GM18868 (cell line): ENCODE results near the gene HABP4.

Experiments
- ATAC-seq: cut with Tn5 transposase; IDR thresholded peaks from one replicate; pipeline ENCODE4 v1.9.1; 2021; ENCODE audit warnings: mild to moderate bottlenecking, moderate library complexity; ENCODE audit not compliant: unreplicated experiment

The HABP4 gene

DNA sequence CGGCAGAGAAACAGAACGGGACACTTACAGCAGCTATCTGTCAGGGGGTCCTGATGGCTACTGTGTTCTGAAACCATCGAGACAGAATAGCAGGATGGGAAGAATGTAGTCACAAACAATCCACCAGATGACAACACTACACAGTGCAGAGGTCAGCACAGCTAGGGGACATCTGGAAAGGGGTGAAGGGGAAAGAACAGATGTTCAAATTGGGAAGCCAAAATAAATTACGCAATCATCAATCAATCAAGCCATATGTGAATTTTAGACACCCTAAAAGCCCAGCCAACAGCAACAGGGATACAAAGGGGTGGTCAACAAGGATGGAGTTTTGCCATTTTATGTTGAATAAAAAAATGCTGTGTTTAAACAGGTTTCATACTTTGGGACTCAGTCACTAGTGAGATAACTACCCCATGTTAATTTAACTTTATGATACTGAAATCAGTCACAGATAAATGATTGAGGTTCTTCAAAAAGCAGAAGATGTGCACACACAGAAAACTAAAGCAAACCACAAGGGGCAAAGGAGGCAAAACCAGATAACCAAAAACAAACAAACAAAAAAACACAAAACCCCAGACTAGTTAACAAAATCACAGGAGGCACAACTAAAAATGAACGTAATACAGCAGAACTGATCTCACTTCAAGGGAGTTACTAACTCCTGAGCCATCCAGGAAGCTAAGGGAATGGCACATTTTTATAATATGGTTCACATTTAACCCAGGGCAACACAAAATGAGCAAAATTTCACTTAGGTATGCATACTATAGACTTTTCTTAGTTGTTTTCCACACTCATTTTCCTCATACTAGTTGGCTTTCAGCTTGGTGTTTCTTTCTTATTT, 65.9 kb downstream of the HABP4 start:
- ATAC-seq, result no peak

DNA sequence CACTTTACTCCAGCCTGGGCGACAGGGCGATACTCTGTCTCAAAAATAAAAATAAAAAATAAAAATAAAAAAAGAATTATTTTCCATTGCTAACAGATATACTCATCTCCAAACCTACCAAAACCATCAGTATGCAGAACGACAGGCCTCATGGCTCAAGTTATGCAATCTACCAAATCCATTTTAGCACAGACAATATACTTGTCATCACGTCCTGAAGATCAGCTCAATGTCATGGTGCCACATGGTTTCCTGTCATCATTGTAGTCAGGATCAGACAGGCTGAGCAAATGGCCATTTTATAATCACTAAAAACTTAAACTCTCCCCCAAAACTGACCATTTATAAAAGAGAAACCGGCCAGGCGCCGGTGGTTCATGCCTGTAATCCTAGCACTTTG, 69.1 kb downstream of the HABP4 start:
- no peak for ATAC-seq

DNA sequence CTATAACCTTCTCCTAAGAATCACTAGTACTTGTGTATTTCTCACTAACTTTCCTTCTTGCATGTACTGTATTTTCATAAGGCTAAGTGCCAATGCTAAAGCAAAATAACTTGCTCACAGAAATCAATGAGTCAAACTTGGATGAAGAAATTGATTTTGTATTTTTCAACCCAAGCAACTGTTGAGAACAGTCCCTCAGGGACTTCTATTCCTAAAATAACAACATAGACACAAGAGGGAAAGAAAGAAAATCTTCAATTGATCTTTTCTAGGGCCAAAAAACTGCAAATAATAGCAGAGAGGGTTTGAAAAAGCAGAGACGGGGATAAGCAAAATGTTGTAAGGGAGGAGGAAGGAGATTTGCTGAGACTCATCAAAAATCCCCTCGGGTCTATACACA, 69.8 kb downstream of the HABP4 start:
- ATAC-seq, result no peak

DNA sequence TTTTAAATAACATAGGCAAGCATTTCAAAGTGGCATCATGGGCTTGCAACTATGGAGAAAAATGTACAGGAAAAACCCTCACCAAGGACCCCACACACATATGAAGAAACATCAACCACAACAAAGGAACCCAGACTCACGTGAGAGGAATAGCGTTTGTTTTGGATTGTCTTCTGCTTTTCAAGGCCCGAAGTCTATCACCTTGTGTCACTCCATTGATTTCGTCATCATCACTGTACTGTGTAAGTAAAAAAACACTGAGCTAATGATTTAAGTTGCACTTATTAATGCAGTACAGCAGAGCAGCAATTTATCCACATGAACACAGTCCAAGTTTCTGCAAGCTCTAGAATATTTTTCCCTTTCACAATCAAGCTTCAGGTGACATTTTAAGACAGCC, 72.4 kb downstream of the HABP4 start:
- ATAC-seq, result no peak

DNA sequence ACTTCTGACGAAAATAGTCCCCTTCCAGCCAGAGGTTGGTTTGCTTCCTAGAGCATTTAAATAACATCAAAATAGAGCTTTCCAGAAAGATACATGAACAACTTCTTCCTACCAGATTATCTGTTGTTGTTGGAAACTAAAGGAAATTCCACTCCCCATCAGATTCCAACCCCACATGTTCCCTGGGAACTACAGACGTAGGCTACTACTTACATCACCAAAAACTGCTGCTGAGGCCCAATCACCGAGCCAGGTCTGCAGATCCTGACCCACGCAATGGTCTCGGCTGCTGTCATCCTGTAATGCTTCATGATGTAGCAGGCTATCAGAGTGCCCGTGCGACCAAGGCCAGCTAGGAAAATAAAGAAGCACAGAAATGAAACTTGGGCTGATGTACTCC, 73.4 kb downstream of the HABP4 start:
- ATAC-seq, result no peak

DNA sequence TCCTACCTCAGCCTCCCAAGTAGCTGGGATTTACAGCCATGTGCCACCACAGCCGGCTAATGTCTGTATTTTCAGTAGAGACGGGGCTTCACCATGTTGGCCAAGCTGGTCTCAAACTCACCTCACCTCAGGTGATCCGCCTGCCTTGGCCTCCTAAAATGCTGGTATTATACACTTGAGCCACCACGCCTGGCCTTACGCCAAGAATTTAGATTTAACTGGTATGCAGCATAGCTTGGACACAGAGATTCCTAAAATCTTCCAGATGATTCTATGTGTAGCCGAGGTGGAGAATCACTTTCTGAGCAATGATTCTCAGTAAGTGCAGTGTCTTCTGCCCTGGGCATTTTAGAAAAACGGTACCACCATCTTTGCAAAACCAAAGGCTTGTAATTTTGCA, 74.1 kb downstream of the HABP4 start:
- no peak for ATAC-seq

DNA sequence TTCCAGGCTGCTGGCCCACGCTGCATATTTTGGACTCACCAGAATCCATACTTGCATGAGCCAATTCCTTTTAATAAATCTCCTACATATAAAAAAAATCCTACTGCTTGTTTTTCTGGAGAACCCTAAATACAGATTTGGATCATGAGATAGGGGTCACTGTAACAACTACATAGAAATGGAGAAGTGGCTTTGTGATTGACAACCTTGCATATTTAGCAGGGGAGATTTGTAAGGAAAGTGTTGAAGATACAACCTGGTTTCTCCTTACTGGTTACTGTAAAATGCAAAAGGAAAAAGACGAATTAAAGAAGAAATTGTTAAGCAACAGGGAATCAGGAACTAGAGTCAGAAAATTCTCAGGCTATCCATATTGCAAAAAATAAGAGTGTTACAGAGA, 74.8 kb downstream of the HABP4 start:
- no peak for ATAC-seq

DNA sequence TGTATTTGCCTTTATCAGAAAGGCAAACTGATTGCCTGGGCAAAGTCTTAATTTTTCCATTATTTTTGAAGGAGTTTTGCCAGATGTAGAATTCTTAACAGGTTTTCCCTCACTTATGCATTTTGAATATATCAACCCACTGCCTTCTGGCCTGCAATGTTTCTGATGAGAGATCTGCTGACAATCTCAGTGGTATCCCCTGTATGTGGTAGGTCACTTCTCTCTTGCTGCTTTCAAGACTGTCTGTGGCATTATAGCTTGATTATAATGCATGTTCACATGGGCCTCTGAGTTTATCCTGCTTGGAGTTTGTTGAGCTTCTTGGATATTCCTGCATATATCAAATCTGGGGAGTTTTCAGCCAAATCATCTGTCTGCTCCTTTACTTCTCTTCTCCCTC, 82.2 kb downstream of the HABP4 start:
- no peak for ATAC-seq

DNA sequence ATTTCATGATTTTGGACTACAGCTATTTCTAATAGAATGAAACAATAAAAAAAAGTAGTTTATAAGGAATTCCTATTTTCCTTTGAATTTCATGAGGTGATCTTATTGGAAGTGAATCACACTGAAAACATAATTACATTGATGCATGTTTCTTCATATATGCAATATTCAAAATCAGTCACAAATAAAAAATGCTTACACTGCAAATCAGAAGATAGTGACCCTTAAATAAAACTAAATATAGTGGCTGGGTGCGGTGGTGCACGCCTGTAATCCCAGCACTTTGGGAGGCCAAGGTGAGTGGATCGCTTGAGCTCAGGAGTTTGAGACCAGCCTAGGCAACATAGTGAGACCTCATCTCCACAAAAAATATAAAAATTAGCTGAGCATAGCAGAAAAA, 90.1 kb downstream of the HABP4 start:
- no peak for ATAC-seq
